DMS 273 (cell line): ENCODE results near the gene NBAS.
A peak's percentile ranks its signal among the peaks of the same experiment; 100 is the strongest.
"Not testable (repeated sequence)": the region's sequence is repeated elsewhere in the genome, so short reads cannot be mapped to it uniquely, and the experiment has no call there.

Experiments
- DNase-seq: peaks from one replicate; lab custom pipeline; 2025; ENCODE audit not compliant: unreplicated experiment; lab: John Stamatoyannopoulos, UW

Gene NBAS

GRCh38 chr2:15278296-15278695 is 282.8 kb downstream of the NBAS start:
- DNase-seq = no peak

GRCh38 chr2:15275346-15275745 is 285.8 kb downstream of the NBAS start:
- DNase-seq = peak; percentile 12

GRCh38 chr2:15273452-15273851 is 287.7 kb downstream of the NBAS start:
- DNase-seq = no peak

GRCh38 chr2:15272942-15273341 is 288.2 kb downstream of the NBAS start:
- no peak for DNase-seq

GRCh38 chr2:15271941-15272542 is 289.1 kb downstream of the NBAS start:
- DNase-seq = no peak

- DNase-seq = no peak
Observed at GRCh38 chr2:15271276-15271675, 289.9 kb downstream of the NBAS start.

- no peak for DNase-seq
Observed at GRCh38 chr2:15269043-15269442, 292.1 kb downstream of the NBAS start.

- DNase-seq = no peak
Observed at GRCh38 chr2:15265889-15266288, 295.2 kb downstream of the NBAS start.

GRCh38 chr2:15263976-15264685 is 297.0 kb downstream of the NBAS start:
- DNase-seq = no peak

GRCh38 chr2:15262792-15263191 is 298.3 kb downstream of the NBAS start:
- DNase-seq = no peak

GRCh38 chr2:15260835-15261234 is 300.3 kb downstream of the NBAS start:
- no peak for DNase-seq

GRCh38 chr2:15260196-15260595 is 300.9 kb downstream of the NBAS start:
- DNase-seq = no peak

- DNase-seq = no peak
Observed at GRCh38 chr2:15259356-15259756, 301.8 kb downstream of the NBAS start.

GRCh38 chr2:15258385-15258784 is 302.7 kb downstream of the NBAS start:
- not testable (repeated sequence) for DNase-seq

GRCh38 chr2:15253835-15254286 is 307.3 kb downstream of the NBAS start:
- no peak for DNase-seq

- no peak for DNase-seq
Observed at GRCh38 chr2:15253247-15253646, 307.9 kb downstream of the NBAS start.

- DNase-seq = no peak
Observed at GRCh38 chr2:15251753-15252152, 309.4 kb downstream of the NBAS start.

- not testable (repeated sequence) for DNase-seq
Observed at GRCh38 chr2:15250946-15251345, 310.2 kb downstream of the NBAS start.

GRCh38 chr2:15246870-15247269 is 314.3 kb downstream of the NBAS start:
- DNase-seq = no peak

- DNase-seq = peak; percentile 74
Observed at GRCh38 chr2:15243762-15244161, 317.4 kb downstream of the NBAS start.

- DNase-seq = peak; percentile 62
Observed at GRCh38 chr2:15242936-15243461, 318.1 kb downstream of the NBAS start.

GRCh38 chr2:15241929-15242328 is 319.2 kb downstream of the NBAS start:
- no peak for DNase-seq
